Measurements from ENCODE around the gene SLC23A3. TPM values are rescaled to one million over a fixed set of nuclear protein-coding genes. Genes with fewer than 3 reads are reported as not detected.

SLC23A3 gene
- total and polyA plus RNA-seq, 10 of the 15 experiments (the other 5 are each of a cell fraction or from before 2014, with no cell fraction given), result 0.07 to 1.0 (median 0.40) TPM; not detected in 1

DNA sequence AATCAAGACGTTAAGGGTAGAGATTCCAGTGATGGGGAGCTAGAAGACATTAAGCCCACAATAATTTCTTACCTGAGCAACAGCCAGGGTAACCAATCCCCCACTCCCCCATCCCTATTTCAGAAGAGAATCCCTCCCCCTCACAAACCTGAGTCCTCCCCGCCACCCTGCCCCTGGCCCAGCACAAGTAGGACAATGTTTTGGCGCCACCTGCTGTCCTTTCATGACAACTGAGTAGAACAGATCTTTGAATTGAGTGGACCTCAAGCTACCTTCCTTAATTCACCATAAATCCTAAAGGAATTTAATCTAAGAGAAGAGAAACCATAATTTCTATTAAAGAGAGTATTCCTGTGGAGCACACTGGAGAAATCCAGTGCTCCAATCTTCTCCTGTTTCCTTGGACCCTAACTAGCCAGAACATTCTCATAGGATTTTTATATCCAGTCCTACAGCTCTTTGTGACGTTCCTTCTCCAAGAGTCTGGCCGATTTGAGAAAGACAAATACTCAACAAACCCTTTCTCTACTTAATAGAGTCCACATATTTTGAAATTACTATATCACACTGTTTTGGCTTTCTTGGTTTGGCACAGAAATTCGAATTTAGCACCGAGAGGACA lies 50.3 kb downstream of the SLC23A3 start:
- Histone ChIP-seq H3K9me3 (replicated peaks; ENCODE audit: control insufficient read depth, insufficient read depth, low read length) (no peaks in the 10 kb centered on the region), H2AFZ (ENCODE audit: control insufficient read depth, low read depth, low read length) (no peak overlapping the region), H3K4me1 (ENCODE audit: control insufficient read depth, insufficient read depth, low read length) (no peaks in the 10 kb centered on the region), H3K79me2 (ENCODE audit: control insufficient read depth, insufficient read depth, low read length) (no peaks in the 10 kb centered on the region), H3K36me3 (ENCODE audit: control insufficient read depth in 2 of 2, insufficient read depth in 2 of 2, low read length in 1 of 2) (no peaks in the 10 kb centered on the region), H3K4me3 (no peak overlapping the region), H3K9ac (ENCODE audit: control insufficient read depth, insufficient read depth, low read length) (no peak overlapping the region), H3K4me2 (ENCODE audit: control insufficient read depth, insufficient read depth) (no peak overlapping the region), H3K27me3 (replicated peaks in 1 of 2; ENCODE audit: control insufficient read depth in 2 of 2, insufficient read depth in 2 of 2, low read length in 1 of 2) (no peaks in the 10 kb centered on the region), H3K27ac (ENCODE audit: control insufficient read depth, insufficient read depth) (no peak overlapping the region), H4K20me1 (ENCODE audit: control insufficient read depth, insufficient read depth) (no peaks in the 10 kb centered on the region)
- ChIA-PET CTCF (interaction anchor here (0.6 to 11.4 kb wide), 42 partner anchors 8 to 269 kb away, joined by 3 to 281 read pairs (median 5); partner anchors contain the start of genes CDK5R2 and IHH), POLR2A (no interaction called here), RAD21 (ENCODE audit: unreplicated experiment) (interaction anchor here (0.7 to 4.2 kb wide), 25 partner anchors 8 to 269 kb away, joined by 3 to 55 read pairs (median 4); no protein-coding TSS in a partner anchor), SMC1A (ENCODE audit: uncharacterized antibody, unreplicated experiment) (interaction anchor here (0.5 to 7.9 kb wide), 20 partner anchors 8 to 143 kb away, joined by 3 to 115 read pairs (median 6); no protein-coding TSS in a partner anchor)
- TF ChIP-seq SMC3 (IDR thresholded peaks at IDR 0.05; ENCODE audit: borderline replicate concordance, low read length), result peak; percentile 87
- peak; percentile 90 for TF ChIP-seq RAD21 (IDR thresholded peaks at IDR 0.05; ENCODE audit: insufficient read depth, low read depth, low read length)
- TF ChIP-seq YY1 (IDR thresholded peaks at IDR 0.05; ENCODE audit: low read depth, low read length), result 0 out of 2 replicates have a peak, but pooled peaks have one; percentile 8
- peak; percentile 68 to 74 (median 71) for TF ChIP-seq CTCF (IDR thresholded peaks at IDR 0.05 in 2 of 3, conservative IDR thresholded peaks at IDR 0.05 in 1 of 3; ENCODE audit: control insufficient read depth in 2 of 3, extremely low read depth in 1 of 3, insufficient read depth in 1 of 3, low read depth in 3 of 3, low read length in 3 of 3)
- no peak for TF ChIP-seq KLF5 (IDR thresholded peaks at IDR 0.05; ENCODE audit: partially characterized antibody)
- ATAC-seq, result peak; percentile 89
- 59% methylated on average over 7 of the region's 7 CpGs for WGBS (ENCODE audit: insufficient coverage, insufficient replicate concordance, low lambda C conversion rate, missing lambda C conversion rate)
- DNase-seq (ENCODE audit: low read depth, low spot score), result peak; percentile 5
- intact Hi-C loops (cut with micrococcal nuclease; ENCODE audit: unreplicated experiment) (loop anchor here (1.0 to 5.0 kb wide), 4 partner anchors 46 to 267 kb away; no protein-coding TSS in a partner anchor), in situ Hi-C loops (cut with MboI) (loop anchor here (5.0 kb wide), 1 partner anchor 57 kb away; the partner anchor contains the start of gene IHH)
- peak; percentile 75 for FAIRE-seq
- BruUV-seq (replicated peaks), result no TSS peak
